ENCODE results near the gene DNER.

The DNER gene

GRCh38 chr2:229431327-229431954 lies 282.9 kb downstream of the DNER start:
- peak; percentile 7 to 66 for DNase-seq

- no peak for DNase-seq
Measured at GRCh38 chr2:229429589-229429988, 284.8 kb downstream of the DNER start.

GRCh38 chr2:229426464-229426863 lies 287.9 kb downstream of the DNER start:
- DNase-seq, result no peak

GRCh38 chr2:229425598-229425997 lies 288.8 kb downstream of the DNER start:
- no peak for DNase-seq

GRCh38 chr2:229422063-229422462 lies 292.3 kb downstream of the DNER start:
- no peak for DNase-seq

GRCh38 chr2:229419158-229419557 lies 295.2 kb downstream of the DNER start:
- DNase-seq, result no peak

GRCh38 chr2:229417916-229418315 lies 296.4 kb downstream of the DNER start:
- DNase-seq, result no peak

- no peak for DNase-seq
Measured at GRCh38 chr2:229417176-229417575, 297.2 kb downstream of the DNER start.

- DNase-seq, result peak; percentile 96 to 98
Measured at GRCh38 chr2:229416116-229416694, 298.1 kb downstream of the DNER start.

GRCh38 chr2:229414631-229415030 lies 299.7 kb downstream of the DNER start:
- DNase-seq, result no peak

- no peak for DNase-seq
Measured at GRCh38 chr2:229412686-229413085, 301.7 kb downstream of the DNER start.

- DNase-seq, result no peak
Measured at GRCh38 chr2:229410946-229411345, 303.4 kb downstream of the DNER start.

GRCh38 chr2:229410264-229410663 lies 304.1 kb downstream of the DNER start:
- DNase-seq, result no peak

- no peak for DNase-seq
Measured at GRCh38 chr2:229409751-229410181, 304.6 kb downstream of the DNER start.

GRCh38 chr2:229408962-229409361 lies 305.4 kb downstream of the DNER start:
- DNase-seq, result peak; percentile 28 to 72

GRCh38 chr2:229408356-229408755 lies 306.0 kb downstream of the DNER start:
- DNase-seq, result peak; percentile 87 to 96

GRCh38 chr2:229407170-229407569 lies 307.2 kb downstream of the DNER start:
- DNase-seq, result peak; percentile 43 to 84

GRCh38 chr2:229405796-229406195 lies 308.6 kb downstream of the DNER start:
- no peak for DNase-seq

- DNase-seq, result no peak
Measured at GRCh38 chr2:229403296-229403695, 311.1 kb downstream of the DNER start.

GRCh38 chr2:229401171-229401865 lies 313.0 kb downstream of the DNER start:
- peak; percentile 47 to 90 for DNase-seq

GRCh38 chr2:229393926-229394325 lies 320.4 kb downstream of the DNER start:
- DNase-seq, result no peak

GRCh38 chr2:229392196-229392595 lies 322.2 kb downstream of the DNER start:
- DNase-seq, result peak; percentile 44 to 72

- DNase-seq, result no peak
Measured at GRCh38 chr2:229388731-229389130, 325.6 kb downstream of the DNER start.

- DNase-seq, result no peak
Measured at GRCh38 chr2:229387866-229388265, 326.5 kb downstream of the DNER start.
